Heart left ventricle (tissue), 13 donors: ENCODE data around the gene IPMK.

ENCODE experiments used
- POLR2A ChIP-seq, 2 donors: fragments of 450-650 bp; IDR thresholded peaks; one replicate each; pipeline ENCODE4 v1.6.1; 2017; ENCODE audit warnings: antibody characterized with exemption in 2 of 2, mild to moderate bottlenecking in 2 of 2, moderate library complexity in 2 of 2
- TF ChIP-seq, protein P1 (sequence below), 12 donors: fragments of 200-600 bp; sonication (generic) in 4 of 12; IDR thresholded peaks; one replicate each; pipeline versions ENCODE4 v1.5.0 to v1.8.0; 2018 to 2022; ENCODE audit warnings: antibody characterized with exemption in 12 of 12, mild to moderate bottlenecking in 5 of 12
- donor health status: ischemic (EF 13 %, LVEDD 7.1; RV severe dilation, severe dysfunction).
- donor health status: DM: no; HTN: yes; CAD: no.
- donor health status: DM: no; HTN: no; CAD: no.
- donor health status: ischemic (EF 25% LVEDD 6.9; RV normal size, moderate dysfunction).
- donor health status: ischemic (EF 25% LVEDD 5.7; RV mildly dilated, moderate dysfunction).
- donor health status: ischemic (EF 35%, LVEDD 5.7; RV mildly dilated, moderate dysfunction).
- donor health status: nonischemic (EF 11% LVEDD 7.7; RV severe dilation, severe dysfunction).
- donor health status: DM: yes; HTN: yes; CAD: no.
- donor health status: PGD.
- donor health status: ischemic (EF 29% LVEDD 5.4; RV normal size, mild dysfunction).
- donor health status: nonischemic (EF 23%, LVEDD 6.1; RV moderate dilation, normal function).

DNA sequence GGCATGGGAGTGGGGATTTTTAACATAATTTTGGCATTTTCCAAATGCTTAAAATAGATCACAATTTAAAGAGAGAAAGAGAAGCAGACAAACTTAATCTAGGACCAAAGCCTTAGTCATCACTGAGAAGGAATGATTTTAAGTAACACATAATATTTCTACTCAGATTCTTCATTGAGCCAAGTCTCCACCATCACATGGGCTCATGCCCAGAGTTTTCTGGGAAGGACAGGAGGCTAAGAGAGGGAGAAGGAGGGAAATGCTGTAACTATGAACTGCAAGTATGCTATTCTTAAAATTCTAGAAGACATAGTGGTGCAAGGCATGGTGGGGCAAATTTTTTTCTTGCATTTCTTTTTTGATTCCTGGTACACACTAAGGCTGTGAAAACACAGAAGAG, 43.3 kb upstream of the IPMK start:
- TF ChIP-seq, protein P1, sequence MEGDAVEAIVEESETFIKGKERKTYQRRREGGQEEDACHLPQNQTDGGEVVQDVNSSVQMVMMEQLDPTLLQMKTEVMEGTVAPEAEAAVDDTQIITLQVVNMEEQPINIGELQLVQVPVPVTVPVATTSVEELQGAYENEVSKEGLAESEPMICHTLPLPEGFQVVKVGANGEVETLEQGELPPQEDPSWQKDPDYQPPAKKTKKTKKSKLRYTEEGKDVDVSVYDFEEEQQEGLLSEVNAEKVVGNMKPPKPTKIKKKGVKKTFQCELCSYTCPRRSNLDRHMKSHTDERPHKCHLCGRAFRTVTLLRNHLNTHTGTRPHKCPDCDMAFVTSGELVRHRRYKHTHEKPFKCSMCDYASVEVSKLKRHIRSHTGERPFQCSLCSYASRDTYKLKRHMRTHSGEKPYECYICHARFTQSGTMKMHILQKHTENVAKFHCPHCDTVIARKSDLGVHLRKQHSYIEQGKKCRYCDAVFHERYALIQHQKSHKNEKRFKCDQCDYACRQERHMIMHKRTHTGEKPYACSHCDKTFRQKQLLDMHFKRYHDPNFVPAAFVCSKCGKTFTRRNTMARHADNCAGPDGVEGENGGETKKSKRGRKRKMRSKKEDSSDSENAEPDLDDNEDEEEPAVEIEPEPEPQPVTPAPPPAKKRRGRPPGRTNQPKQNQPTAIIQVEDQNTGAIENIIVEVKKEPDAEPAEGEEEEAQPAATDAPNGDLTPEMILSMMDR (IDR thresholded peaks at IDR 0.05) = no peak
- TF ChIP-seq POLR2A (IDR thresholded peaks at IDR 0.05) = no peak
